HepG2 (cell line): ENCODE data around the gene CUL9. TPM values are rescaled to one million over a fixed set of nuclear protein-coding genes. Genes with fewer than 3 reads are reported as not detected.

Experiments used
- ATAC-seq: fragments of 200-7000 bp; cut with Tn5 transposase; 3 replicates; pipeline ENCODE4 v1.9.1; 2020; ENCODE audit warnings: mild to moderate bottlenecking, moderate library complexity
- BruUV-seq: library from RNA; stranded (reverse); fragments of 400-500 nt; replicated peaks from 2 replicates; lab custom pipeline; 2021; lab: Mats Ljungman, UMichigan
- CTCF ChIA-PET: fragments of 300-600 bp; formaldehyde crosslinking; extraction: SDS; loops from one replicate; lab custom pipeline; 2021; ENCODE audit warnings: low total read pairs, inconsistent platforms, low intra/inter-chr PET ratio; lab: Yijun Ruan, JAX
- POLR2A ChIA-PET: fragments of 350-600 bp; sonication (Branson Sonifier 250); formaldehyde crosslinking; loops from one replicate; lab custom pipeline; 2020; ENCODE audit warnings: antibody characterized with exemption, inconsistent platforms; lab: Yijun Ruan, JAX
- DNase-seq: peaks from one replicate; pipeline ENCODE4 v3.0.0-alpha.2; 2015; ENCODE audit warnings: low spot score
- FAIRE-seq: peaks from 3 replicates; lab custom pipeline; 2011; peaks lifted over from hg19 to GRCh38; lab: Jason Lieb, UNC
- H2AFZ ChIP-seq: one replicate; pipeline ENCODE4 v1.6.1; 2011; ENCODE audit warnings: low read length, inconsistent platforms
- H3K27ac ChIP-seq: fragments of 300-600 bp; 3 replicates; pipeline ENCODE4 v1.8.0; 2011; ENCODE audit warnings: mixed run types, mild to moderate bottlenecking, mixed read lengths, low read length, inconsistent platforms; ENCODE audit not compliant: insufficient read depth; ENCODE audit errors: extremely low read length
- H3K27me3 ChIP-seq, 2 experiments: fragments of 200-600 bp in 1 of 2; 2 replicates in 1 of 2; 3 replicates in 1 of 2; pipeline versions ENCODE4 v1.6.0 to v1.8.0; 2011; ENCODE audit warnings: low read length in 2 of 2, mild to moderate bottlenecking in 2 of 2, moderate library complexity in 2 of 2, inconsistent platforms in 1 of 2; ENCODE audit not compliant: insufficient read depth in 2 of 2, control insufficient read depth in 1 of 2
- H3K36me3 ChIP-seq, 2 experiments: fragments of 200-600 bp in 1 of 2; replicated peaks in 1 of 2; 2 replicates in 1 of 2; 3 replicates in 1 of 2; pipeline versions ENCODE4 v1.5.1 to v1.8.0; 2011; ENCODE audit warnings: low read length in 2 of 2, inconsistent platforms in 1 of 2; ENCODE audit not compliant: insufficient read depth in 2 of 2, control insufficient read depth in 1 of 2
- H3K4me1 ChIP-seq: 2 replicates; pipeline ENCODE4 v1.5.1; 2012; ENCODE audit warnings: low read length, inconsistent platforms; ENCODE audit not compliant: insufficient read depth
- H3K4me2 ChIP-seq: 2 replicates; pipeline ENCODE4 v1.6.0; 2011; ENCODE audit warnings: low read depth, low read length, inconsistent platforms
- H3K4me3 ChIP-seq, 3 experiments: fragments of 200-600 bp in 1 of 3; sonication (generic), shearing (Covaris generic) in 1 of 3; replicated peaks in 1 of 3; 2 replicates each; pipeline ENCODE4 v1.5.1; 2011 to 2016; ENCODE audit warnings: low read length in 3 of 3, inconsistent platforms in 2 of 3, low read depth in 2 of 3, mild to moderate bottlenecking in 2 of 3, control low read depth in 1 of 3, mixed read lengths in 1 of 3; ENCODE audit not compliant: insufficient read depth in 1 of 3
- H3K79me2 ChIP-seq: one replicate; pipeline ENCODE4 v1.6.1; 2011; ENCODE audit warnings: low read length, inconsistent platforms; ENCODE audit not compliant: insufficient read depth
- H3K9ac ChIP-seq: 2 replicates; pipeline ENCODE4 v1.6.0; 2011; ENCODE audit warnings: mild to moderate bottlenecking, low read depth, low read length, inconsistent platforms; ENCODE audit not compliant: insufficient read depth
- H3K9me3 ChIP-seq: 2 replicates; pipeline ENCODE4 v1.5.1; 2012; ENCODE audit warnings: mild to moderate bottlenecking, low read length
- H4K20me1 ChIP-seq: 2 replicates; pipeline ENCODE4 v1.6.0; 2011; ENCODE audit warnings: inconsistent platforms, mild to moderate bottlenecking, low read length, moderate library complexity; ENCODE audit not compliant: insufficient read depth
- EEA1 ChIP-seq: sonication (generic); formaldehyde crosslinking; IDR thresholded peaks from 2 replicates; pipeline ENCODE4 v1.5.1; 2020; ENCODE audit warnings: mild to moderate bottlenecking, missing genetic modification reagents, borderline replicate concordance
- MAFF ChIP-seq: IDR thresholded peaks from 2 replicates; pipeline ENCODE4 v1.6.1; 2011; ENCODE audit warnings: low read depth, low read length, improper control_type of control experiment
- MAFG ChIP-seq: sonication (generic); formaldehyde crosslinking; IDR thresholded peaks from 2 replicates; pipeline ENCODE4 v1.5.1; 2020; ENCODE audit warnings: mild to moderate bottlenecking, missing genetic modification reagents
- MAFK ChIP-seq, 2 experiments: IDR thresholded peaks in 1 of 2; conservative IDR thresholded peaks in 1 of 2; 2 replicates each; pipeline ENCODE4 v1.6.1; 2011; ENCODE audit warnings: improper control_type of control experiment in 2 of 2, low read length in 2 of 2
- MIER2 ChIP-seq: IDR thresholded peaks from 2 replicates; pipeline ENCODE4 v1.6.1; 2016; ENCODE audit warnings: missing biosample characterization, missing genetic modification reagents
- TGIF2 ChIP-seq: IDR thresholded peaks from 2 replicates; pipeline ENCODE4 v1.6.1; 2016; ENCODE audit warnings: control low read depth, missing compliant biosample characterization
- ZFX ChIP-seq: sonication (generic); formaldehyde crosslinking; IDR thresholded peaks from 2 replicates; pipeline ENCODE4 v1.4.0; 2020; ENCODE audit warnings: mild to moderate bottlenecking, low read depth, missing genetic modification reagents, moderate library complexity
- ZNF234 ChIP-seq: sonication (generic); formaldehyde crosslinking; conservative IDR thresholded peaks from 2 replicates; pipeline ENCODE4 v1.5.1; 2020; ENCODE audit warnings: mild to moderate bottlenecking, missing genetic modification reagents
- ZNF883 ChIP-seq: sonication (generic); formaldehyde crosslinking; IDR thresholded peaks from 2 replicates; pipeline ENCODE4 v1.5.1; 2020; ENCODE audit warnings: mild to moderate bottlenecking, missing genetic modification reagents; ENCODE audit errors: not compliant biosample characterization
- ZSCAN25 ChIP-seq: sonication (generic); formaldehyde crosslinking; IDR thresholded peaks from 2 replicates; pipeline ENCODE4 v1.8.0; 2022; ENCODE audit warnings: mild to moderate bottlenecking, missing genetic modification reagents
- WGBS: methylation state at CpG from one replicate; pipeline ENCODE4 v1.1.6; 2017; ENCODE audit warnings: low lambda C conversion rate; 5-methylcytosine and 5-hydroxymethylcytosine counted together
- in situ Hi-C: cut with HindIII; loops from 2 replicates; pipeline ENCODE4 v1.10.0; 2017; ENCODE audit warnings: low pct_unique_long_range_greater_than_20kb; ENCODE audit not compliant: extremely low pct_ligation_motif_present
- intact Hi-C: fragments of 100-400 bp; cut with micrococcal nuclease; formaldehyde crosslinking; loops from one replicate; pipeline ENCODE4 v1.10.0; 2022; ENCODE audit not compliant: unreplicated experiment
- polyA plus RNA-seq, 8 experiments: library from polyadenylated mRNA; depleted of rRNA in 3 of 8; stranded (reverse) in 7 of 8; unstranded in 1 of 8; fragments of >200 nt; fragmentation: Illumina TruSeq in 4 of 8; extraction: Trizol in 4 of 8; gene quantifications; 2 replicates each; pipeline versions ENCODE4 v1.2.1 to v1.2.3, GENCODE V29; 2011 to 2016; ENCODE audit warnings: low read depth in 4 of 8, missing spikeins in 1 of 8, mixed read lengths in 1 of 8; ENCODE audit not compliant: insufficient read depth in 1 of 8
- total RNA-seq, 5 experiments: library from RNA; depleted of rRNA; stranded (reverse); fragments of >200 nt; fragmentation: Illumina TruSeq; extraction: Trizol; gene quantifications; 2 replicates each; pipeline ENCODE4 v1.2.3, GENCODE V29; 2016; ENCODE audit warnings: low read depth in 1 of 5
- TF ChIP-seq, protein P1 (sequence below), 2 experiments: sonication (generic) in 1 of 2; formaldehyde crosslinking in 1 of 2; IDR thresholded peaks; 2 replicates each; pipeline versions ENCODE4 v1.4.0 to v1.6.1; 2018 to 2020; ENCODE audit warnings: missing genetic modification reagents in 2 of 2, borderline replicate concordance in 1 of 2, low read depth in 1 of 2, mild to moderate bottlenecking in 1 of 2, missing biosample characterization in 1 of 2
- TF ChIP-seq, protein P2 (sequence below): sonication (generic); formaldehyde crosslinking; IDR thresholded peaks from 2 replicates; pipeline ENCODE4 v1.4.0; 2020; ENCODE audit warnings: missing genetic modification reagents, borderline replicate concordance

The CUL9 gene
- total and polyA plus RNA-seq, 2 of the 13 experiments (the other 11 are each of a cell fraction or from before 2014, with no cell fraction given): 11.4 to 13.7 TPM

DNA sequence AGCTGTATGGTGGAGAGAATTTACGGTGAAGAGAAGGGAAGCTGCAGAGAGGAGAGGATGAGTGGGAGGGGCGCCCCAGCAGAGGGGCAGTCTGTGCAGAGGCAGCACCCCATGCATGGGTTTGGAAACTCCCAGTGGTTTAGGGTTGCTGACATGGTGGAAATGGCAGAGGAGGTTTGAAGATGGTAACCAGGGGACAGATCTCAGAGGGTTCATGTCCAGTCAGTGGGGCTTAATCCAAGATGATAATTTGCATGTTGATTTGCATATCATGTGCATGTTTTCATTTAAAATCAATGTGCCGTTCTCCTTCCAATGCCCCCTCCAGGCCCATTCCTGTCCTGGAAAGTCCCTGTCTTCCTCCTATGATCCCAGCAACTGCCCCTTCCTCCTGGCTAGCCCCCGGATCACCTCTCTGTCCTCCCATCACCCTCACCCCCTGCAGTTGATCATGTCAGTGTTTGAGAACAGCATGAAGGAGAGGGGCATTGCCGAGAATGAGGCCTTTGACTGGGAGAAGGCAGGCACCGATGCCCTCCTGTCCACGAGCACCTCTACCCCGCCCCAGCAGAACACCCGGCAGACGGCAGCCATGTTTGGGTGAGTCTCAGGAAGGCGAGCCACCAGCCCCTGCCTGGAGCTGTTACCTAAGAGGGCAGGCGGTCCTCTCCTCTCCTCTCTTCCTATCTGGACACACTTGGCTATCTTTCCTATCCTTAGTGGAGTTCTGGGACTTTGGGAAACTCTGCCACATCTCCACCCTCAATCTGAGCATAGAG lies 75.6 kb downstream of the CUL9 start (continued):
- TF ChIP-seq ZSCAN25 (CRISPR knock-in tag): 0 out of 2 replicates have a peak, but pooled peaks have one; percentile 39
- TF ChIP-seq ZFX (CRISPR knock-in tag): peak; percentile 35; the same call in 1 of the 2 replicates
- no peak for TF ChIP-seq ZNF234 (CRISPR knock-in tag)
- TF ChIP-seq, protein P1, sequence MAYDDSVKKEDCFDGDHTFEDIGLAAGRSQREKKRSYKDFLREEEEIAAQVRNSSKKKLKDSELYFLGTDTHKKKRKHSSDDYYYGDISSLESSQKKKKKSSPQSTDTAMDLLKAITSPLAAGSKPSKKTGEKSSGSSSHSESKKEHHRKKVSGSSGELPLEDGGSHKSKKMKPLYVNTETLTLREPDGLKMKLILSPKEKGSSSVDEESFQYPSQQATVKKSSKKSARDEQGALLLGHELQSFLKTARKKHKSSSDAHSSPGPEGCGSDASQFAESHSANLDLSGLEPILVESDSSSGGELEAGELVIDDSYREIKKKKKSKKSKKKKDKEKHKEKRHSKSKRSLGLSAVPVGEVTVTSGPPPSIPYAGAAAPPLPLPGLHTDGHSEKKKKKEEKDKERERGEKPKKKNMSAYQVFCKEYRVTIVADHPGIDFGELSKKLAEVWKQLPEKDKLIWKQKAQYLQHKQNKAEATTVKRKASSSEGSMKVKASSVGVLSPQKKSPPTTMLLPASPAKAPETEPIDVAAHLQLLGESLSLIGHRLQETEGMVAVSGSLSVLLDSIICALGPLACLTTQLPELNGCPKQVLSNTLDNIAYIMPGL (CRISPR knock-in tag; IDR thresholded peaks at IDR 0.05; ENCODE audit: borderline replicate concordance in 1 of 2, low read depth in 1 of 2): peak in 1 of 2 experiments; percentile 39; a peak in 1 of 4 replicates
- peak; percentile 36 for TF ChIP-seq ZNF883 (CRISPR knock-in tag)
- TF ChIP-seq TGIF2: no peak

GRCh38 chr6:43258180-43258579 lies 76.2 kb downstream of the CUL9 start:
- intact Hi-C loops: no loop called here
- peak overlapping the region in 1 of 3 experiments; percentile 58; a peak in 2 of 6 replicates for H3K4me3 ChIP-seq
- ATAC-seq: no peak
- no peak for FAIRE-seq
- H3K79me2 ChIP-seq: no peaks in the 10 kb centered on the region
- in situ Hi-C loops: no loop called here
- ChIA-PET CTCF (no interaction called here), POLR2A (interaction anchor here (0.7 to 1.3 kb wide), 4 partner anchors 10 to 198 kb away, joined by 3 to 4 read pairs (median 3); partner anchors contain the start of gene ABCC10)
- 13% methylated on average over 4 of the region's 4 CpGs for WGBS
- H3K4me2 ChIP-seq: peak overlapping the region; percentile 73
- DNase-seq: no peak
- no peaks in the 10 kb centered on the region for H3K36me3 ChIP-seq
- H3K9me3 ChIP-seq: no peaks in the 10 kb centered on the region
- H3K4me1 ChIP-seq: peaks cover 53% of the 10 kb centered on the region
- H4K20me1 ChIP-seq: no peaks in the 10 kb centered on the region
- H3K27ac ChIP-seq: no peak overlapping the region
- peak overlapping the region; percentile 3 for H2AFZ ChIP-seq
- BruUV-seq: no TSS peak
- H3K27me3 ChIP-seq: peaks cover 9 to 48% of the 10 kb centered on the region in 2 experiments
- H3K9ac ChIP-seq: no peak overlapping the region
- peak; percentile 98 for TF ChIP-seq MAFF
- 0 out of 2 replicates have a peak, but pooled peaks have one; percentile 3 for TF ChIP-seq ZSCAN25 (CRISPR knock-in tag)
- TF ChIP-seq EEA1 (CRISPR knock-in tag): no peak
- peak; percentile 81; the same call in 1 of the 2 replicates for TF ChIP-seq MAFG
- TF ChIP-seq MAFK (conservative IDR thresholded peaks at IDR 0.05 in 1 of 2, IDR thresholded peaks at IDR 0.05 in 1 of 2; ENCODE audit: low read length in 2 of 2): peak; percentile 99
- TF ChIP-seq, protein P2, sequence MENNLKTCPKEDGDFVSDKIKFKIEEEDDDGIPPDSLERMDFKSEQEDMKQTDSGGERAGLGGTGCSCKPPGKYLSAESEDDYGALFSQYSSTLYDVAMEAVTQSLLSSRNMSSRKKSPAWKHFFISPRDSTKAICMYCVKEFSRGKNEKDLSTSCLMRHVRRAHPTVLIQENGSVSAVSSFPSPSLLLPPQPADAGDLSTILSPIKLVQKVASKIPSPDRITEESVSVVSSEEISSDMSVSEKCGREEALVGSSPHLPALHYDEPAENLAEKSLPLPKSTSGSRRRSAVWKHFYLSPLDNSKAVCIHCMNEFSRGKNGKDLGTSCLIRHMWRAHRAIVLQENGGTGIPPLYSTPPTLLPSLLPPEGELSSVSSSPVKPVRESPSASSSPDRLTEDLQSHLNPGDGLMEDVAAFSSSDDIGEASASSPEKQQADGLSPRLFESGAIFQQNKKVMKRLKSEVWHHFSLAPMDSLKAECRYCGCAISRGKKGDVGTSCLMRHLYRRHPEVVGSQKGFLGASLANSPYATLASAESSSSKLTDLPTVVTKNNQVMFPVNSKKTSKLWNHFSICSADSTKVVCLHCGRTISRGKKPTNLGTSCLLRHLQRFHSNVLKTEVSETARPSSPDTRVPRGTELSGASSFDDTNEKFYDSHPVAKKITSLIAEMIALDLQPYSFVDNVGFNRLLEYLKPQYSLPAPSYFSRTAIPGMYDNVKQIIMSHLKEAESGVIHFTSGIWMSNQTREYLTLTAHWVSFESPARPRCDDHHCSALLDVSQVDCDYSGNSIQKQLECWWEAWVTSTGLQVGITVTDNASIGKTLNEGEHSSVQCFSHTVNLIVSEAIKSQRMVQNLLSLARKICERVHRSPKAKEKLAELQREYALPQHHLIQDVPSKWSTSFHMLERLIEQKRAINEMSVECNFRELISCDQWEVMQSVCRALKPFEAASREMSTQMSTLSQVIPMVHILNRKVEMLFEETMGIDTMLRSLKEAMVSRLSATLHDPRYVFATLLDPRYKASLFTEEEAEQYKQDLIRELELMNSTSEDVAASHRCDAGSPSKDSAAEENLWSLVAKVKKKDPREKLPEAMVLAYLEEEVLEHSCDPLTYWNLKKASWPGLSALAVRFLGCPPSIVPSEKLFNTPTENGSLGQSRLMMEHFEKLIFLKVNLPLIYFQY: no peak
- TF ChIP-seq MIER2 (CRISPR knock-in tag): 0 out of 2 replicates have a peak, but pooled peaks have one; percentile 17
